Cardiac muscle cell (in vitro differentiated cells and primary cell): Measurements from ENCODE around the gene UBE2H. TPM values are rescaled to one million over a fixed set of nuclear protein-coding genes. Genes with fewer than 3 reads are reported as not detected.

Experiments used
- DNase-seq, 2 donors: peaks; one replicate each; pipeline versions ENCODE4 v3.0.0 to v3.0.0-alpha.2; 2010 to 2017; ENCODE audit warnings: low read depth in 1 of 2, low spot score in 1 of 2
- H3K27ac ChIP-seq: fragments of 200-600 bp; sonication (generic); 2 replicates; pipeline ENCODE4 v1.5.1; 2016
- H3K27me3 ChIP-seq: fragments of 200-600 bp; sonication (generic); 2 replicates; pipeline ENCODE4 v1.6.0; 2016; ENCODE audit warnings: control low read depth
- H3K36me3 ChIP-seq: fragments of 200-600 bp; sonication (generic); 2 replicates; pipeline ENCODE4 v1.5.1; 2016; ENCODE audit warnings: control low read depth
- H3K4me1 ChIP-seq: fragments of 200-600 bp; sonication (generic); 2 replicates; pipeline ENCODE4 v1.8.1; 2017; ENCODE audit warnings: low read depth, mild to moderate bottlenecking, mixed run types
- H3K4me3 ChIP-seq: fragments of 200-600 bp; sonication (generic); 2 replicates; pipeline ENCODE4 v1.5.1; 2016; ENCODE audit warnings: mild to moderate bottlenecking
- H3K9me3 ChIP-seq: fragments of 200-600 bp; sonication (generic); 2 replicates; pipeline ENCODE4 v1.5.1; 2017; ENCODE audit warnings: low read depth, mild to moderate bottlenecking, control low read depth
- CTCF ChIP-seq: IDR thresholded peaks from 2 replicates; pipeline ENCODE4 v1.5.1; 2012; ENCODE audit warnings: low read depth, mild to moderate bottlenecking, low read length
- polyA plus RNA-seq: library from polyadenylated mRNA; unstranded; fragments of >200 nt; fragmentation: Nextera tagmentation; extraction: Ambion mirVana; gene quantifications from 2 replicates; pipeline ENCODE4 v1.2.1, GENCODE V29; 2016
- total RNA-seq: library from RNA; depleted of rRNA; stranded (reverse); fragments of >200 nt; gene quantifications from 2 replicates; pipeline ENCODE4 v1.2.3, GENCODE V29; 2016

The UBE2H gene
- total and polyA plus RNA-seq, 2 experiments from 2014 or later, result 140 to 409 TPM

DNA sequence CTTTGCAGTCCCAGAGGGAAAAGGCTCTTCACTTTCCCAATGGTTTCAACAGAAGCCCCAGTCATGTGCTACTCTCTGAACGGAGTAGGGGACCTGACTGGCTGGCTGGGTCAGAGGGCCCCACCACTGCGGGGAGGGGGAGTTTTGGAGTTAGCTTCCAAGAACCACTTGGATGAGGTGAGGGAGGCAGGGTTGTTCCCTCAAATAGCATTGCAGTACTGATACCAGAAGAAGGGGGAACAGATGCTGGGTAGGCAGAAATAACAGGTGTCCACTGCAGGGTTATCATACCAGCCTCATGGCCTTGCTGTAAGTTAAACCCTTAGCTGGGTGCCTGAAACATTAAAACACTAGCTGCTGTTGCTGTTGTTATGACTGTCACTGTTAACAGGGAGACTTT lies 131.3 kb downstream of the UBE2H start:
- DNase-seq, result peak in 1 of 2 donors; percentile 56
- Histone ChIP-seq H3K4me1 (no peaks in the 10 kb centered on the region), H3K27ac (no peak overlapping the region), H3K36me3 (no peaks in the 10 kb centered on the region), H3K27me3 (no peaks in the 10 kb centered on the region), H3K4me3 (no peak overlapping the region), H3K9me3 (no peaks in the 10 kb centered on the region)
- no peak for TF ChIP-seq CTCF

GRCh38 chr7:129816742-129817141 lies 136.0 kb downstream of the UBE2H start:
- Histone ChIP-seq H3K27me3 (no peaks in the 10 kb centered on the region), H3K4me1 (no peaks in the 10 kb centered on the region), H3K4me3 (no peak overlapping the region), H3K36me3 (no peaks in the 10 kb centered on the region), H3K9me3 (no peaks in the 10 kb centered on the region), H3K27ac (no peak overlapping the region)
- DNase-seq, result no peak
- TF ChIP-seq CTCF, result no peak

- H3K4me1 ChIP-seq, result no peaks in the 10 kb centered on the region
- H3K27me3 ChIP-seq, result no peaks in the 10 kb centered on the region
- no peak for TF ChIP-seq CTCF
- H3K9me3 ChIP-seq, result no peaks in the 10 kb centered on the region
- no peak overlapping the region for H3K27ac ChIP-seq
- H3K4me3 ChIP-seq, result no peak overlapping the region
- no peak for DNase-seq
- no peaks in the 10 kb centered on the region for H3K36me3 ChIP-seq
Observed at GRCh38 chr7:129807863-129808262, 144.9 kb downstream of the UBE2H start.

DNA sequence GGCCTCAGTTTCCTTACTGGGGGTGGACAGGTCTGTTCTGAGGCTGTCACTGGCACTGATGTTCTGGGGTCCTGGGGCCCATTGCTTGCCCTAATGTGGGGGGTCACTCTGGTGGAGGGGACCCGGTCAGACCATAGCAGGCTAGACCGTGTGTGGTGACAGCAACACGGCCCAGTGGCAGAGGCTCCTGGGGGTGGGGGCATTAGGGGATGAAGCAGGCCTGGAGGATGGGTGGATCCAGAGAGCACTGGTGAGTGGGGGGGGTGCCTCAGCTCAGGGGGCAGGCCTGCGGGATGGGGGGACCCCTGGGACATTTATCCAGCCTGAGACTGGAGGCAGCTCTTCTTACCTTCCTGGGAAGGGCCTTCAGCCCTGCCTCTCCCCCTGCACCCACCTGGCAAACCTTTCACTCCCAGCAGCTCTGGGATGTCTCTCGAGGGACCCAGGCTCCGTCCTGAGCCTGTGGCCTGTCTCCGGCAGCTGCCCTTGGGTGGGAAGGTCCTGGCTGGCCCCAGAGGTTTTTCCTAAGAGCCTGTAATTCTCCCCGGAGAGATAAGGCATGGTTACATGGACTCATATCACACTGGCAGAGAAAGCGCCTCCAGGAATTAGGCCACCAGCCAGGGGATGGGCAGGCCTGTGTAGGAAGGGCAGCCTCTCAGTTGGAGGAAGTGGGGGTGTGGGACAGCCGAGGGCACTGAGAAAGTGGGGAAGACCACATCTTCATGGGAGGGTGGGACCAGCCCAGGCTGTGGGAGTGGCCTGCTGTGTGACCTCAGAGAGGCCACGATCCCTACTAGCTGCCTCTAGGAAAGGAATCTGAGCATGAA lies 147.7 kb downstream of the UBE2H start:
- no peak for TF ChIP-seq CTCF
- Histone ChIP-seq H3K4me3 (no peak overlapping the region), H3K27ac (no peak overlapping the region), H3K27me3 (no peaks in the 10 kb centered on the region), H3K4me1 (no peaks in the 10 kb centered on the region), H3K9me3 (no peaks in the 10 kb centered on the region), H3K36me3 (no peaks in the 10 kb centered on the region)
- no peak for DNase-seq

DNA sequence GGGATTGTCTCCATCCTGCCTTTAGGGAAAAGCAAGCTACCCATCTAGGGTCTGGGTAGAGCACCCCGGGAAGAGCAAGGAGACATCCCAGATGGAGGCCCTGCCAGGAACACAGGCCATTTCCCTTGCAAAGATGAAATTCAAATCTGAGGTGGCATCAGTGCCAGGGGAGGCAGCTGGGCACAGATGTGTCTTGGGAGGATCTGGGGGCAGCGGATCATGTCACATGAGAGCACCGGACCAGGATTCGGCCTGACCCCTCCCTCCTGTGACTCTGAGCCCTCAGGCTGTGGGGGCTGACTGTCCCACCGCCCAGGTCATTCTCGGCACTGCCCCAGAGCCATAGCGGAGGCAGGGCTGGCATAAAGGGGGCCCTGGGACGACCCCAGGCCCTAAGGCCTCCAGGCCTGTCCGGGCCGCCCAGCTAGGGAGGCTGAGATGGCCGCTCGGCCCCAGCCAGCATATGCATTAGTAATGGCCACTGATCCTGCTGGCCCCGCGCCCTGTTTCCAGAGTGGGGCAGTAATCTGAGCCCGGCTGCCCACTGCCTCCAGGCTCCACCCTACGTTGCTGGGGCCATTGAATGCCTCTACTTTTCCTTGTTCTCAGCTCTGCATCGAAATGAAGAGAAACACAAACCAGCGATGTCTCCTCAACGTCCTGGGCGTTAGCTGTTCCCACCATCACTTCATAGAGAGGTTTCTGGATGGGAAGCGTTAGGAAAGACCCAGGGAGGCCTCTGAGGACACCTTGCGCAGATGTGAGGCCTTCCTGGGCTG lies 148.5 kb downstream of the UBE2H start:
- Histone ChIP-seq H3K27me3 (no peaks in the 10 kb centered on the region), H3K9me3 (no peaks in the 10 kb centered on the region), H3K4me3 (no peak overlapping the region), H3K27ac (no peak overlapping the region), H3K36me3 (no peaks in the 10 kb centered on the region), H3K4me1 (no peaks in the 10 kb centered on the region)
- no peak for DNase-seq
- TF ChIP-seq CTCF, result no peak
